Measurements from ENCODE around the gene RAVER1. TPM values are rescaled to one million over a fixed set of nuclear protein-coding genes. Genes with fewer than 3 reads are reported as not detected.
A peak's percentile ranks its signal among the peaks of the same experiment; 100 is the strongest.
"Not testable (repeated sequence)": the region's sequence is repeated elsewhere in the genome, so short reads cannot be mapped to it uniquely, and the experiment has no call there.

RAVER1 gene
- total RNA-seq, 3 donors from 2014 or later (not counting 1 experiment from before 2014, with no cell fraction given) = 42.5 to 64.3 (median 55.9) TPM

- Mint-ChIP-seq H3K27ac (peak within 1 kb of the TSS; percentile 82 to 92), H3K9me3 (no peaks in the 10 kb centered on the region), H3K4me3 (peak within 1 kb of the TSS; percentile 95), H3K4me1 (peaks cover 15 to 24% of the 10 kb centered on the region in 2 donors), H3K36me3 (no peaks in the 10 kb centered on the region), H3K27me3 (ENCODE audit: low read depth in 2 of 2) (no peaks in the 10 kb centered on the region)
- ATAC-seq = peak; percentile 90 to 96 (median 94)
- peak; percentile 49 to 72 for DNase-seq
- WGBS (ENCODE audit: insufficient coverage) = 0% methylated on average over 14 of the region's 14 CpGs
- Histone ChIP-seq H3K27me3 (ENCODE audit: control insufficient read depth, insufficient read depth, low read length) (no peaks in the 10 kb centered on the region), H3K27ac (ENCODE audit: low read length) (peak within 1 kb of the TSS; percentile 80), H3K9me3 (ENCODE audit: control insufficient read depth, insufficient read depth, low read length) (no peaks in the 10 kb centered on the region), H3K4me1 (ENCODE audit: control insufficient read depth, insufficient read depth, low read length) (peaks cover 34% of the 10 kb centered on the region), H3K36me3 (ENCODE audit: control insufficient read depth, insufficient read depth, low read length) (peaks cover 9% of the 10 kb centered on the region), H3K4me3 (ENCODE audit: low read length) (peak within 1 kb of the TSS; percentile 87)
- intact Hi-C loops (cut with micrococcal nuclease) = loop anchor here (2.0 kb wide), 1 partner anchor 71 kb away; no protein-coding TSS in a partner anchor
- TF ChIP-seq, protein P1, sequence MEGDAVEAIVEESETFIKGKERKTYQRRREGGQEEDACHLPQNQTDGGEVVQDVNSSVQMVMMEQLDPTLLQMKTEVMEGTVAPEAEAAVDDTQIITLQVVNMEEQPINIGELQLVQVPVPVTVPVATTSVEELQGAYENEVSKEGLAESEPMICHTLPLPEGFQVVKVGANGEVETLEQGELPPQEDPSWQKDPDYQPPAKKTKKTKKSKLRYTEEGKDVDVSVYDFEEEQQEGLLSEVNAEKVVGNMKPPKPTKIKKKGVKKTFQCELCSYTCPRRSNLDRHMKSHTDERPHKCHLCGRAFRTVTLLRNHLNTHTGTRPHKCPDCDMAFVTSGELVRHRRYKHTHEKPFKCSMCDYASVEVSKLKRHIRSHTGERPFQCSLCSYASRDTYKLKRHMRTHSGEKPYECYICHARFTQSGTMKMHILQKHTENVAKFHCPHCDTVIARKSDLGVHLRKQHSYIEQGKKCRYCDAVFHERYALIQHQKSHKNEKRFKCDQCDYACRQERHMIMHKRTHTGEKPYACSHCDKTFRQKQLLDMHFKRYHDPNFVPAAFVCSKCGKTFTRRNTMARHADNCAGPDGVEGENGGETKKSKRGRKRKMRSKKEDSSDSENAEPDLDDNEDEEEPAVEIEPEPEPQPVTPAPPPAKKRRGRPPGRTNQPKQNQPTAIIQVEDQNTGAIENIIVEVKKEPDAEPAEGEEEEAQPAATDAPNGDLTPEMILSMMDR (IDR thresholded peaks at IDR 0.05) = no peak
These were observed 6.1 kb upstream of the RAVER1 start, which contains the start of gene ICAM3 for GRCh38 chr19:10339380-10339960. Gene ICAM3 (minus strand): TSS chr19:10339624. CDS start chr19:10339614, 10 bp downstream.

GRCh38 chr19:10338940-10339339 is 5.6 kb upstream of the RAVER1 start:
- H3K4me1 ChIP-seq (ENCODE audit: control insufficient read depth, insufficient read depth, low read length) = peaks cover 40% of the 10 kb centered on the region
- TF ChIP-seq, protein P1 (IDR thresholded peaks at IDR 0.05) = no peak
- H3K27ac ChIP-seq (ENCODE audit: low read length) = peak overlapping the region; percentile 80
- ATAC-seq (no peak), DNase-seq (no peak)
- WGBS (ENCODE audit: insufficient coverage) = 33% methylated on average over 6 of the region's 6 CpGs
- H3K9me3 Mint-ChIP-seq = no peaks in the 10 kb centered on the region
- peak overlapping the region; percentile 87 for H3K4me3 ChIP-seq (ENCODE audit: low read length)
- peaks cover 13% of the 10 kb centered on the region for H3K36me3 ChIP-seq (ENCODE audit: control insufficient read depth, insufficient read depth, low read length)
- H3K4me1 Mint-ChIP-seq = peaks cover 15 to 28% of the 10 kb centered on the region in 2 donors
- no peaks in the 10 kb centered on the region for H3K27me3 ChIP-seq (ENCODE audit: control insufficient read depth, insufficient read depth, low read length)
- H3K27ac Mint-ChIP-seq = peak overlapping the region; percentile 82 to 92
- no peaks in the 10 kb centered on the region for H3K36me3 Mint-ChIP-seq
- H3K27me3 Mint-ChIP-seq (ENCODE audit: low read depth in 2 of 2) = no peaks in the 10 kb centered on the region
- intact Hi-C loops (cut with micrococcal nuclease) = loop anchor here (2.0 kb wide), 1 partner anchor 70 kb away; no protein-coding TSS in a partner anchor
- H3K9me3 ChIP-seq (ENCODE audit: control insufficient read depth, insufficient read depth, low read length) = no peaks in the 10 kb centered on the region
- peak overlapping the region; percentile 95 for H3K4me3 Mint-ChIP-seq

- H3K27me3 Mint-ChIP-seq (ENCODE audit: low read depth in 2 of 2); H3K27ac Mint-ChIP-seq; ATAC-seq; H3K9me3 ChIP-seq (ENCODE audit: control insufficient read depth, insufficient read depth, low read length); H3K27me3 ChIP-seq (ENCODE audit: control insufficient read depth, insufficient read depth, low read length); H3K4me3 ChIP-seq (ENCODE audit: low read length); DNase-seq; intact Hi-C loops (cut with micrococcal nuclease); H3K27ac ChIP-seq (ENCODE audit: low read length); H3K9me3 Mint-ChIP-seq; H3K36me3 Mint-ChIP-seq: not testable (repeated sequence)
- H3K4me1 ChIP-seq (ENCODE audit: control insufficient read depth, insufficient read depth, low read length) = peaks cover 57% of the 10 kb centered on the region
- H3K4me1 Mint-ChIP-seq = peaks cover 15 to 45% of the 10 kb centered on the region in 2 donors
- H3K36me3 ChIP-seq (ENCODE audit: control insufficient read depth, insufficient read depth, low read length) = peaks cover 13% of the 10 kb centered on the region
- 98% methylated on average over 9 of the region's 9 CpGs for WGBS (ENCODE audit: insufficient coverage)
- H3K4me3 Mint-ChIP-seq = peak overlapping the region; percentile 52
These were observed 3.4 kb upstream of the RAVER1 start for GRCh38 chr19:10336725-10337124.

DNA sequence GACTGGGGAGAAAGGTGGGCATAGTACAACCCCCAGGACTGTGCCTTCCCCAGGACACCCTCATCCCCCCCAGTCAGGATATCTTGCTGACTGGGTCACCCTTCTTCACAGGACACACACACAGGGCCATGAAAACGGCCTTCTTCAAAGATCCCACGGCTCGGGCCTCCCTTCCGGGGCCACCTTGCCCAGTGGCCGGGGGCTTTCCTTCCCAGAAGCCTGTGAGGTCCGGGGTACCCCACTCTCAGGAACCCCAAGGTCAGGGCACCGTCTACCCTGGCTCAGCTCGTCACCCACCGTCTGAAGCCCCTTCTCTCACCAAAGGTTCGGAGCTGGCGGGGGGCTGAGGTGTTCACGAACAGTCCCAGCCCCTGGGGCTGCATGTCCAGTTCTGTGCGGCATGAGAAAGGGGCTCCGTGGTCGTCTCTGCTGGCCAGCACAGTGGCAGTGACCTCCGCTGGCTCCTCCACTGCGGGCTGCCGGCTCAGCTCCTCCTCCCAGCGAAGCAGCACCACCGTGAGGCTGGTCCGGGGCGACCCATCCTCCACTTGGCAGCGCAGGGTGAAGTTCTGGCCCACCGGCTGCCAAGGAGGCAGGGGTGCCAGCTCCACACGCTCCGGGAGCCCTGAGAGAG is 2.1 kb upstream of the RAVER1 start:
- Mint-ChIP-seq H3K4me1 (peaks cover 15 to 39% of the 10 kb centered on the region in 2 donors), H3K9me3 (no peaks in the 10 kb centered on the region), H3K4me3 (peak overlapping the region; percentile 21), H3K27ac (no peak overlapping the region), H3K36me3 (no peaks in the 10 kb centered on the region), H3K27me3 (ENCODE audit: low read depth in 2 of 2) (no peaks in the 10 kb centered on the region)
- intact Hi-C loops (cut with micrococcal nuclease) = no loop called here
- H3K4me1 ChIP-seq (ENCODE audit: control insufficient read depth, insufficient read depth, low read length) = peaks cover 53% of the 10 kb centered on the region
- ATAC-seq = no peak
- H3K9me3 ChIP-seq (ENCODE audit: control insufficient read depth, insufficient read depth, low read length) = no peaks in the 10 kb centered on the region
- TF ChIP-seq, protein P1 (IDR thresholded peaks at IDR 0.05) = no peak
- H3K36me3 ChIP-seq (ENCODE audit: control insufficient read depth, insufficient read depth, low read length) = peaks cover 14% of the 10 kb centered on the region
- H3K27ac ChIP-seq (ENCODE audit: low read length) = no peak overlapping the region
- H3K27me3 ChIP-seq (ENCODE audit: control insufficient read depth, insufficient read depth, low read length) = no peaks in the 10 kb centered on the region
- no peak overlapping the region for H3K4me3 ChIP-seq (ENCODE audit: low read length)
- no peak for DNase-seq
- WGBS (ENCODE audit: insufficient coverage) = 96% methylated on average over 24 of the region's 26 CpGs
